ENCODE results near the gene ARID3A.

DNA sequence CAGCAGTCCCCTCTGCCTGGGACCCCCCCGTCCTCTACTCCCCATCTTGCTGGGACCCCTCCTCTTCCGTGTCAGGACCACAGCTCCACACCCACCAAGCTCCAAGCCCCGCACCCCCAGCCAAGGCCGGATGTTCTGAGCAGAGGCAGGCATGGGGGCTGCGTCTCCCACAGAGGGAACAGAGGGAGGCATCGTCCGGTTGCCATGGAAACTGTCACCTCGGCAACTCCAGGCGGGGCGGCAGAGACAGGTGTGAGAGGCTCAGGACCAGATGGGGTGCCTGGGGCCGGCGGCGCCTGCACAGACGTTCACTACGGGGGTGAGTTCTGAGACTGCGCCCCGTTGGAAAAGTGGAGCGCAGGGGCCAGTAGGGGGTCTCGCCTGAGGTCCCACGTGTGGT, 27.2 kb upstream of the ARID3A start:
- TF ChIP-seq USF2 (IDR thresholded peaks at IDR 0.05; ENCODE audit: low read depth, low read length) (no peak), CEBPB (IDR thresholded peaks at IDR 0.05; ENCODE audit: low read depth, low read length) (no peak), MAZ (IDR thresholded peaks at IDR 0.05; ENCODE audit: borderline replicate concordance, low read depth, low read length) (no peak), SMC3 (IDR thresholded peaks at IDR 0.05; ENCODE audit: low read depth, low read length) (no peak)
- TF ChIP-seq, protein P1, sequence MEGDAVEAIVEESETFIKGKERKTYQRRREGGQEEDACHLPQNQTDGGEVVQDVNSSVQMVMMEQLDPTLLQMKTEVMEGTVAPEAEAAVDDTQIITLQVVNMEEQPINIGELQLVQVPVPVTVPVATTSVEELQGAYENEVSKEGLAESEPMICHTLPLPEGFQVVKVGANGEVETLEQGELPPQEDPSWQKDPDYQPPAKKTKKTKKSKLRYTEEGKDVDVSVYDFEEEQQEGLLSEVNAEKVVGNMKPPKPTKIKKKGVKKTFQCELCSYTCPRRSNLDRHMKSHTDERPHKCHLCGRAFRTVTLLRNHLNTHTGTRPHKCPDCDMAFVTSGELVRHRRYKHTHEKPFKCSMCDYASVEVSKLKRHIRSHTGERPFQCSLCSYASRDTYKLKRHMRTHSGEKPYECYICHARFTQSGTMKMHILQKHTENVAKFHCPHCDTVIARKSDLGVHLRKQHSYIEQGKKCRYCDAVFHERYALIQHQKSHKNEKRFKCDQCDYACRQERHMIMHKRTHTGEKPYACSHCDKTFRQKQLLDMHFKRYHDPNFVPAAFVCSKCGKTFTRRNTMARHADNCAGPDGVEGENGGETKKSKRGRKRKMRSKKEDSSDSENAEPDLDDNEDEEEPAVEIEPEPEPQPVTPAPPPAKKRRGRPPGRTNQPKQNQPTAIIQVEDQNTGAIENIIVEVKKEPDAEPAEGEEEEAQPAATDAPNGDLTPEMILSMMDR (conservative IDR thresholded peaks at IDR 0.05; ENCODE audit: low read depth, low read length), result no peak

Measured in IMR-90 (cell line).